Measurements from ENCODE around the gene TMEM225B. TPM values are rescaled to one million over a fixed set of nuclear protein-coding genes. Genes with fewer than 3 reads are reported as not detected.
"Not testable (repeated sequence)": the region's sequence is repeated elsewhere in the genome, so short reads cannot be mapped to it uniquely, and the experiment has no call there.

Gene TMEM225B
- 1.4 TPM for total RNA-seq

DNA sequence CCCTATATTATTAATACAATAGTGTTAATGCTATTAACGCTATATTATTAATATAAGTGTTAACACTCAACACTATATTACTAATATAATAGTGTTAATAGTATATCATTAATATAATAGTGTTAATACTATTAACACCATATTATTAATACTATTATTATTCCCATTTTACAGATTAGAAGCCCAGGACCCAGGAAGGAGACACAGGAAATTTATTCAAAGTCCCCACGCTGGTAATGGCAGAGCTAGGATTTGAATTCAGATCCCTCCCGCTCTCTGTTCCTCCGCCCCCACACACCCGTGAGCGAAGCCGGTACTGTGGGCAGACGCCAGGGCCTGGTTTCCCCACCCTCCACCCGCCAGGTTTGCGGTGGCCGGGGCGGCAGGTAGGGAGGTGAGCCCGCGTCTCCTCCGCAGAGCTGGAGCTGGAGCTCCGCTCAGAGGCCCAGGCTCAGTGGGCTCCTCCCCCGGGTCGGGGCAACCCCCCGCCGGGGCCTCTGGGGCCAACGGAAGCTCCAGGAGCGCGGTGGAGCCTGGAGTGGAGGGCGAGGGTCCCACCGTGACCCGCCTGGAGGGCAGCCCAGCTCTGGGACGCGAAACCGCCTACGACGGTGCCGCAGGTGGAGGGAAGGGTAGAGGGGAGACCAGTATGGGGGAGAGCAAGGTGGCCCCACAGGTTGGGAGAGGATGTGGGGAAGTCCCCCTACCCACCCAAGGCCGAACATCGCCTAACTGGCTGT, at the start of gene TMEM225B:
TSS of gene TMEM225B (plus strand) at position 506 of the 740 bp plus-strand sequence. CDS start 6,122 bp downstream, outside the sequence.
- Histone ChIP-seq H3K4me1 (ENCODE audit: insufficient read depth, low read length) (no peaks in the 10 kb centered on the region), H3K9me3 (ENCODE audit: low read depth, low read length) (no peaks in the 10 kb centered on the region), H3K27me3 (ENCODE audit: insufficient read depth, low read length) (no peaks in the 10 kb centered on the region), H3K4me3 (ENCODE audit: low read length) (no peak within 1 kb of the TSS)

DNA sequence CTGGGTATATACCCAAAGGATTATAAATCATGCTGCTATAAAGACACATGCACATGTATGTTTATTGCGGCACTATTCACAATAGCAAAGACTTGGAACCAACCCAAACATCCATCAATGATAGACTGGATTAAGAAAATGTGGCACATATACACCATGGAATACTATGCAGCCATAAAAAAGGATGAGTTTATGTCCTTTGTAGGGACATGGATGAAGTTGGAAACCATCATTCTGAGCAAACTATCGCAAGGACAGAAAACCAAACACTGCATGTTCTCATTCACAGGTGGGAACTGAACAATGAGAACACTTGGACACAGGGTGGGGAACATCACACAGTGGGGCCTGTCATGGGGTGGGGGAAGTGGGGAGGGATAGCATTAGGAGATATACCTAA, 48.5 kb upstream of the TMEM225B start:
- not testable (repeated sequence) for H3K4me3 ChIP-seq (ENCODE audit: low read length); H3K9me3 ChIP-seq (ENCODE audit: low read depth, low read length); H3K27me3 ChIP-seq (ENCODE audit: insufficient read depth, low read length)
- H3K4me1 ChIP-seq (ENCODE audit: insufficient read depth, low read length), result peaks cover 16% of the 10 kb centered on the region

- peaks cover 28% of the 10 kb centered on the region for H3K4me1 ChIP-seq (ENCODE audit: insufficient read depth, low read length)
- H3K27me3 ChIP-seq (ENCODE audit: insufficient read depth, low read length), result no peaks in the 10 kb centered on the region
- peak overlapping the region; percentile 85 for H3K4me3 ChIP-seq (ENCODE audit: low read length)
- no peaks in the 10 kb centered on the region for H3K9me3 ChIP-seq (ENCODE audit: low read depth, low read length)
Observed at GRCh38 chr7:99551334-99551733, 46.7 kb upstream of the TMEM225B start.

DNA sequence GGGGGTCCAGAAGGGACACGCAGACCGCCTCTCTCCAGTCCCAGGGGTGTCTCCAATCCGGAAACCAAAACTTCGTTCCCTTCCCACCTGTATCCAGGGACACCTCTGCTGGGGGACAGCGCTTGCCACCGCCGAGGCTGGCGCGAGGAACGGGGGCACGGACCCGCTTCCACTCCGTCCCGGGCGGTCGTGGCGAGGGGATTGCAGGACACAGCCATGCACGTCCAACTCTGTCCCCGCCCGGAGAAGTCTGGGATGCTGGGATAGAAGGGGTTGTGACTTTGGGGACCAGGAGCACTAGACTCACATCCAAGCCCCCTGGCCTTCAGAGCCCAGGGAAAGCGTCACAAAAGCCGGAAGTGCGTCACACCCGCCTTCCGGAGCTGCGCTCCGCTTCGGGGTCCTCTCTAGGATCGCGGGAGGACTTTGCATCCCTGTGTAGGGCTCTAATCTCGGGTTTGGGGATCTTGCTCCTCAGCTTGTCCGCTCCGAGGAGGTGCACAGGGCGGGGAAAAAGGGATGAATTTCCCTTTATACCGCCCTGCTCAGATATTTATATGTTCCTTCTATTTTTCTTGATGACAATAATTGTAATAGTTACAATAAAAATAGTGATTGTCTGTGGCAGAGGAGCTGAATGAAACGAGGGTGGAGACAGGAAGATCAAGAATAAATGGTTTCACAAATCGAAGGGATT, 46.2 kb upstream of the TMEM225B start, which contains the start of gene FAM200A:
TSS of gene FAM200A (minus strand) at position 348 of the 697 bp plus-strand sequence. CDS start 3,707 bp downstream, outside the sequence.
- Histone ChIP-seq H3K27me3 (ENCODE audit: insufficient read depth, low read length) (no peaks in the 10 kb centered on the region), H3K9me3 (ENCODE audit: low read depth, low read length) (no peaks in the 10 kb centered on the region), H3K4me3 (ENCODE audit: low read length) (peak within 1 kb of the TSS; percentile 85), H3K4me1 (ENCODE audit: insufficient read depth, low read length) (peaks cover 32% of the 10 kb centered on the region)

- Histone ChIP-seq H3K9me3 (ENCODE audit: low read depth, low read length) (no peaks in the 10 kb centered on the region), H3K4me1 (ENCODE audit: insufficient read depth, low read length) (peaks cover 42% of the 10 kb centered on the region), H3K27me3 (ENCODE audit: insufficient read depth, low read length) (no peaks in the 10 kb centered on the region), H3K4me3 (ENCODE audit: low read length) (no peak overlapping the region)
Observed at GRCh38 chr7:99553039-99553438, 45.0 kb upstream of the TMEM225B start.

- Histone ChIP-seq H3K27me3 (ENCODE audit: insufficient read depth, low read length) (no peaks in the 10 kb centered on the region), H3K9me3 (ENCODE audit: low read depth, low read length) (no peaks in the 10 kb centered on the region), H3K4me1 (ENCODE audit: insufficient read depth, low read length) (peaks cover 51% of the 10 kb centered on the region), H3K4me3 (ENCODE audit: low read length) (no peak overlapping the region)
Observed at GRCh38 chr7:99554939-99555338, 43.1 kb upstream of the TMEM225B start.

- Histone ChIP-seq H3K9me3 (ENCODE audit: low read depth, low read length) (no peaks in the 10 kb centered on the region), H3K4me1 (ENCODE audit: insufficient read depth, low read length) (peaks cover 56% of the 10 kb centered on the region), H3K4me3 (ENCODE audit: low read length) (peak overlapping the region; percentile 94), H3K27me3 (ENCODE audit: insufficient read depth, low read length) (no peaks in the 10 kb centered on the region)
Observed at GRCh38 chr7:99557196-99557607, 40.9 kb upstream of the TMEM225B start.

GRCh38 chr7:99557940-99558305, 40.1 kb upstream of the TMEM225B start:
- H3K9me3 ChIP-seq (ENCODE audit: low read depth, low read length), result no peaks in the 10 kb centered on the region
- H3K4me1 ChIP-seq (ENCODE audit: insufficient read depth, low read length), result peaks cover 58% of the 10 kb centered on the region
- no peaks in the 10 kb centered on the region for H3K27me3 ChIP-seq (ENCODE audit: insufficient read depth, low read length)
- peak overlapping the region; percentile 94 for H3K4me3 ChIP-seq (ENCODE audit: low read length)

DNA sequence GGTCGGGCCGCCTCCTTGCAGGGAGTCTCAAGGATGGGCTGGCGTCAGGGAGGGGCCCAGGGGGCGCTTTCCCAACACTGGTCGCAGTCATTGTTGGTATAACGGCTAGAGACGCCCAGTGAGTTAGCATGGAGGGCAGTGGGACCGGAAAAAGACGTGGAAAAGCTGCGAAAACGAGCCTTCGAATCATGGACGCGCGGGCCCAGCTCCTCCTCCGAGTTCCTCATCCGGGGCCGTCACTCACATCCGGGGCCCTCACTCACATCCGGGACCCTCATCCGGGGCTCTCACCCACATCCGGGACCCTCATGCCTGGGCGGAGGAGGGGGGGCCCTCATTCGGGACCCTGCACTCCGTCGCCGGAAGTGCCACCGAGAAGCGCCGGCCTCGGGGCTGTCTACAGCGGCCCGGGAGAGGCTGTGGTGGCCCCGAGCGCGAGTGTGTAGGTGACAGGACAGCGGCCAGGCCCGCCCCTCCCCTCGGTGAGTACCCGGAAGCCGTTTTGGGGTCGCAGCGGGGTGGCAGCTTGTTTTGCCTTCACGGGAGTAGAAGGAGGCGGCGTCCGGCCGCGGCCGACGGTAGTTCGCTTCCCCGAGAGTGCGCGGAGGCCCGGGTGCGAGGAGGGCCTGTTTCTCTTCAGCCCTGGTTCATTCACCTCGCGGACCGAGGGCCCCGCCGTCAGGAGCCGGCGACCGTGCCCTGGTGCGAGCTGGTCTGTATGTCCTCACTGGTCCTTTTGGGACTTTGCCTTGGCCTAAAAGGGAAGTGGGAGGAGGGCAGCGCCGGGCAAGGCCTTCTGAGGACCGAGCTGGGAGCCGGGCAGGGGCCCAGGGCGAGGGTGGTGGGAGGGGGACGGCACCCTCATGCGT, 39.5 kb upstream of the TMEM225B start, which contains the start of gene ZNF655:
TSS of gene ZNF655 (plus strand) at position 337 of the 869 bp plus-strand sequence. CDS start 1,918 bp downstream, outside the sequence.
- Histone ChIP-seq H3K4me1 (ENCODE audit: insufficient read depth, low read length) (peaks cover 59% of the 10 kb centered on the region), H3K9me3 (ENCODE audit: low read depth, low read length) (no peaks in the 10 kb centered on the region), H3K27me3 (ENCODE audit: insufficient read depth, low read length) (no peaks in the 10 kb centered on the region), H3K4me3 (ENCODE audit: low read length) (peak within 1 kb of the TSS; percentile 94)

DNA sequence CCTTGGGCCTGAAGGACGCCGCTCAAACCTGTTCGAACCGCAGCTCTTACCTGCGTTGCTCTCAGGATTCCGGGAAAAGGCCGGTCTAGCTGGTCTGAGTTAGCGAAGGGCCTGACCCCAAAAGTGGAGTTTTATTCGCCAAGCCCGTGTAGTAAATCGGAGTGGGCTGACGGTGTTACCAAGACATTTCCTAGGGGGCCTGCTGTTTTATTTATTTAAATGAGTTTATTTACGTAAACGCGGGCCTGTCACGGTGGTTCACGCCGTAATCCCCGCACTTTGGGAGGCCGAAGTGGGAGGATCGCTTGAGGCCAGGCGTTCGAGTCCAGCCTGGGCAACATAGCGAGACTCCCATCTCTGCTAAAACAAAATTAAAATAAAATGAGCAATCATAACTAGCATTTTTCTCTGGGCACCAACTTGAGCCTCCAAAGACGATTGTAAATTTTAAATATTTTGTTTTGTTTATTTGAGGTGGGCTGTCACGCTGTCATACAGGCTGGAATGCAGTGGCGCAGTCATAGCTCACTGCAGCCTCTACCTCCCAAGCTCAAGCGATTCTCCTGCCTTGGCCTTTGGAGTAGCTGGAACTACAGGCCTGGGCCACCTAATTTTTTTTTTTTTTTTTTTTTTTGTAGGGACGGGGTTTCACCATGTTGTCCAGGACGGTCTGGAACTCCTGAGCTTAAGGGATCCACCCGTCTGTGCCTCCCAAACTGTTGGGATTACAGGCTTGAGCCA, 38.7 kb upstream of the TMEM225B start:
- H3K4me3 ChIP-seq (ENCODE audit: low read length), result peak overlapping the region; percentile 94
- no peaks in the 10 kb centered on the region for H3K9me3 ChIP-seq (ENCODE audit: low read depth, low read length)
- H3K4me1 ChIP-seq (ENCODE audit: insufficient read depth, low read length), result peaks cover 59% of the 10 kb centered on the region
- H3K27me3 ChIP-seq (ENCODE audit: insufficient read depth, low read length), result no peaks in the 10 kb centered on the region

DNA sequence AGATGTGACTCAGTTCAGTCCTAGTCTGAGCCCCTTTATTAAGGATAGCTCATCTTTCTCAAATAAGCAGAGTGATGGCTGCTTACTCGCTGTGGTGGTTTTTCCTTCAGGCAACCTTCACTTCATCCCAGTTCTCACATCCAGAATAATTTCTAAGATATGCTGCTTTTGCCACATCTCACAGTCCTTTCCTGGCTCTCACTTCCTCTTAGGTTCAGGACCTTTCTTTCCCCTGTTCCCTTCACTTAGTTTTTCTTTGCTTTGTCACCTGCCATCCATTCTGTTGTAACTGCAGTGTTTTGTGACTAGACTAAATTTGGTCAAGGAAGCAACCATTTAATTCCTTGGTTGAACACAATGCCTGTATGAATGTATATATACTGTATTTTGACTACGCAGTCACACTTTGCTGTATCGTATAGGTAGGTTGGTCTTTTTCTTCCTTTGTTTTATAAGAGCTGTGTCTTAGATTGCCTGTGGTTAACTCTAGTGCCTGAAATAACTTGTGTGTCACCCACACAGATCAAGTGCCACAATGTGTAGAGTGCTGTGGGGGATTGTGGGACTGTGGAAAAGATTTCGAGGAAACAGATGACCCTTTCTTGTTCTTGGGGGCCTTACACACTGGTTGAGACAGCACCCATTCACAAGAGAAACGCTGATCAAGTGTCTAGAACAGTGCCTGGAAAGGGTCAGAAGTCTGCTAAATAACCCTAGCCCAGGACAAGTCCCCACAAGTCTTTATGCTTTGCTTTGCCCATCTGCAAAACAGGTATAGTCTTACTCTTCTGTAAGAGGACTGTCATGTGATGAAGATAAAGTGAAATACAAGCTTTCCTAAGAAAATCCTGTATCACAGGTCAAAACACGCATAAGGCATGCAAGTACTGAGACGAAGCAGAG, 37.0 kb upstream of the TMEM225B start:
- peaks cover 49% of the 10 kb centered on the region for H3K4me1 ChIP-seq (ENCODE audit: insufficient read depth, low read length)
- H3K27me3 ChIP-seq (ENCODE audit: insufficient read depth, low read length), result no peaks in the 10 kb centered on the region
- H3K9me3 ChIP-seq (ENCODE audit: low read depth, low read length), result no peaks in the 10 kb centered on the region
- H3K4me3 ChIP-seq (ENCODE audit: low read length), result no peak overlapping the region

GRCh38 chr7:99561737-99562051, 36.4 kb upstream of the TMEM225B start:
- Histone ChIP-seq H3K4me3 (ENCODE audit: low read length) (no peak overlapping the region), H3K4me1 (ENCODE audit: insufficient read depth, low read length) (peaks cover 46% of the 10 kb centered on the region), H3K9me3 (ENCODE audit: low read depth, low read length) (no peaks in the 10 kb centered on the region), H3K27me3 (ENCODE audit: insufficient read depth, low read length) (no peaks in the 10 kb centered on the region)

- Histone ChIP-seq H3K27me3 (ENCODE audit: insufficient read depth, low read length) (no peaks in the 10 kb centered on the region), H3K4me1 (ENCODE audit: insufficient read depth, low read length) (peaks cover 40% of the 10 kb centered on the region), H3K9me3 (ENCODE audit: low read depth, low read length) (no peaks in the 10 kb centered on the region), H3K4me3 (ENCODE audit: low read length) (no peak overlapping the region)
Observed at GRCh38 chr7:99562114-99562784, 35.8 kb upstream of the TMEM225B start.

Measured in mononuclear cell (primary cell).